ENCODE data around the gene HCRTR1.
"Not testable (repeated sequence)": the region's sequence is repeated elsewhere in the genome, so short reads cannot be mapped to it uniquely, and the experiment has no call there.

The HCRTR1 gene

DNA sequence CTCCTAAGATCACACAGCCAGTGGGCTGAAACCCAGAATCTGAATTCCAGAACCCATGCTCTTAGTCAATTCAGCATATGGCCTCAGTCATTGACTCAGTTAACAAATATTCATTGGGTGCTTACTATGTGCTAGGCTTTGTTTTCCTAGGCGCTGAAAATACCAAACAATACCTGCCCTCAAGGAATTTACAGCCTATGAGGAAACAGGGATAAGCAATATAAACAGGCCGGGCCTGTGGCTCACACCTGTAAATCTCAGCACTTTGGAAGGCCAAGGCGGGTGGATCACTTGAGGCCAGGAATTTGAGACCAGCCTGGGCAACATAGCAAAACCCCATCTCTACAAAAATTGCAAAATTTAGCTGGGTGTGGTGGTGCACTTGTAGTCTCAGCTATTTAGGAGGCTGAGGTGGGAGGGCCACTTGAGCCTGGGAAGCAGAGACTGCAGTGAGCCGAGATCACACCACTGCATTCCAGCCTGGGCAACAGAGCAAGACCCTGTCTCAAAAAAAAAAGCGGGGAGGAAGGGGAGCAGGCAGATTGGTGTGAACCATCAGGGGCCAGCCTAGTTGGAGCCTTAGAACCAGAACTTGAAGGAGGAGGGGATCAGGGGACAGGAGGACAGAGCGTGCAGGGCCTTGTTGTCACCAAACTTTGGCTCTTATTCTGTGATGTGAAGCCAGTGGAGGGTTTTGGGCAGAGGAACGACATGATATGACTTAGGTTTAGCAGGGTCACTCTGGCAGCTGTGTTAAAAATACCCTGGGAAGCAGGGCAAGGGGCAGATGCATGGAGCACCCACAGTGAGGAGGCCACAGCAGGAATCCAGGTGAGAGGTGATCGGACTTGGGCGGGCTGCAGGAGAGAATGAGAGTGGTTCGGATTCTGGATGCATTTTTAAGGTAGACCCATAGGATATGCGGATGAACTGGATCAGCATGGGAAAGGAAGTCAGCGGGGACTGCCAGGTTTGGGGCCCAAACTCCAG is 35.4 kb upstream of the HCRTR1 start:
- no peak for DNase-seq (ENCODE audit: low read depth)

DNA sequence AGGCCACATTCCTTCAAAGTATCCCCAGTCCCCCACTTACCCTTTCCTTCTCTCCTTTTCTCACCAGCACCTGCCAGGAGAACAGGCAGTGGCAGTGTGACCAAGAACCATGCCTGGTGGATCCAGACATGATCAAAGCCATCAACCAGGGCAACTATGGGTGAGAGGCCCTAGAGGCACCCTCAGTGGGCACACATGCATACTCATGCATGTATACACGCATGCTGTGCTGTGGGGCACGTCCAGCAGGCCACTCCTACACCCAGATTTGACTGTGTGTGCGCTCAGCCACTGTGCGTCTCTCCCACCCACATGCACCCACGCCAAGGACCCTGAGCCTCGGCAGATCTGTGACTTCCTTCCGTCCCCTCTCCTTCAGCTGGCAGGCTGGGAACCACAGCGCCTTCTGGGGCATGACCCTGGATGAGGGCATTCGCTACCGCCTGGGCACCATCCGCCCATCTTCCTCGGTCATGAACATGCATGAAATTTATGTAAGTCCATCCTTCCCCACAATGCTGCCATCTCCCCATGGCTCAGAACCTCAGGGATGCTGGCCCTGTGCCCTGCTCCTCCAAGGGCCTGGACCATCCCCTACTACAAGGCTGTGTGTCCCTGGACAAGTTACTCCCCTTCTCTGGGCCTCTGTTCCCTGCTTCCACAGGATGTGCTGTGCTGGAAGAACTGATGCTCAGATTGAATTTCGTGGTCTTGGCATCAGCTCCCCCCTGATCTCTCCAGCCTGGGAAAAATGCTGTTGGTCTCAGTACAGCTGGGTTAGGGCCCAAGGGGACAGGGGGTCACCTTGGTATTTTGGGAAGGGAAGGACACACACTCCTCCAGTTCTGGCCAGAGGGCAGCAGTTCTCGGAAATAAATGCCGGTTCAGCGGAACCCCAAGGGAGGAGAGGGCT is 34.2 kb upstream of the HCRTR1 start:
- no peak for DNase-seq (ENCODE audit: low read depth)

DNA sequence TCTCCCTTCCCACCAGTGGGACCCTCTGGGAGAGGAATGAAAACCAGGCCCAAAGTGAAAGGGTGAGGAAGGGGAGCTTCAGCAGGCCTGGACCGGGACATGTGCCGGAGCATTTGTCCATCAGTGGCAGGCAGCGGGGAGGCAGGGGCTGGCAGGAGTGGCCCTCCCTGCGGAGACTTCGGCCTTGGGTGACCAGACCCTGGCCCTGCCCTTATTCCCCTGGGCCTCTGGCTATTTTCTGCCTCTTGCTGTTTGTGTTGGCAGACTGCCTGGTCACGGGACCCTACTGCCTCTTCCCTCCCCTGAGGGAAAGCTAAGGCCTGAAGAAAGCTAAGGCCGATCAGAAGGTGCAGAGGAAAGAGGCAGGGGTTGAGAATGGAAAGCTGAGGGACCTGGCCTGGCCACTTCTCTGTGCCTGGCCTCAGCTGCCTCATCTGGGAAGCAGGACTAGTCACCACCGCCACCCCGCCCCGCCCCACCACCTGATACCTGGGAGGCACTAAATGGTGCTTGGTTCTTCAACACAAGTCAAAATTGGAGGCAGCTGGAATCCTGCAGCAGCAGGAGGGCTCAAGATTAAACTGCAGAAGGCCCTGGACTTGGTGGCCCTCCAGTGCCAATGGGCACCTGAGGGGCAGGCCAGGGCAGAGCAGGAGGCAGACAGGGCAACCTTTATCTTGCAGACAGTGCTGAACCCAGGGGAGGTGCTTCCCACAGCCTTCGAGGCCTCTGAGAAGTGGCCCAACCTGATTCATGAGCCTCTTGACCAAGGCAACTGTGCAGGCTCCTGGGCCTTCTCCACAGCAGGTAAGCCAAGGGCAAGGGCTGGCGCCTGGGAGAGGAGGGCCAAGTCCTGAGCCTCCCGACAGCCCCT is 33.3 kb upstream of the HCRTR1 start:
- no peak for DNase-seq (ENCODE audit: low read depth)

DNA sequence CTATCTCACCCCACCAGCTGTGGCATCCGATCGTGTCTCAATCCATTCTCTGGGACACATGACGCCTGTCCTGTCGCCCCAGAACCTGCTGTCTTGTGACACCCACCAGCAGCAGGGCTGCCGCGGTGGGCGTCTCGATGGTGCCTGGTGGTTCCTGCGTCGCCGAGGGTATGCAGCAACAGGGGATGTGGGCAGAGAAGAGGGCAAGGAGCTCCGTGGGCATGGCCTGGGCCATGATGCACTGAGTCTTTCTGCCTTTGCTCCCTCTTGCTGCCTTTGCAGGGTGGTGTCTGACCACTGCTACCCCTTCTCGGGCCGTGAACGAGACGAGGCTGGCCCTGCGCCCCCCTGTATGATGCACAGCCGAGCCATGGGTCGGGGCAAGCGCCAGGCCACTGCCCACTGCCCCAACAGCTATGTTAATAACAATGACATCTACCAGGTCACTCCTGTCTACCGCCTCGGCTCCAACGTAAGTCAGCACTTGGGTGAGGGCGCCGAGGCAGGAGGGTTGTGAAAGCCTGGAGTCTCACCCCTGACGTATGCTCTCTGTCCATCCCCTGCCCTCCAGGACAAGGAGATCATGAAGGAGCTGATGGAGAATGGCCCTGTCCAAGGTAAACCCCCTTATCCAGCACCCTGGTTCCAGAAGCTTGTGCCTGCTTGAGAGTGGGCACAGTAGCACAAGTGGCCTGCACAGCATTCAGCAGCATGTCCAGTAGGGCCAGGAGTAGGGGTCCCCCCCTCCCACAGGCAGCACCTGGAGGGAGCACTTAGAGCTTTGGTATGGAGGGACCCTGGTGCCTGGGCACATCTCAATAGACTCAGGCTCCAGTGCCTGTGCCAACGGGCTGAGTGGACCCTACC is 32.4 kb upstream of the HCRTR1 start:
- DNase-seq (ENCODE audit: low read depth) = no peak

DNA sequence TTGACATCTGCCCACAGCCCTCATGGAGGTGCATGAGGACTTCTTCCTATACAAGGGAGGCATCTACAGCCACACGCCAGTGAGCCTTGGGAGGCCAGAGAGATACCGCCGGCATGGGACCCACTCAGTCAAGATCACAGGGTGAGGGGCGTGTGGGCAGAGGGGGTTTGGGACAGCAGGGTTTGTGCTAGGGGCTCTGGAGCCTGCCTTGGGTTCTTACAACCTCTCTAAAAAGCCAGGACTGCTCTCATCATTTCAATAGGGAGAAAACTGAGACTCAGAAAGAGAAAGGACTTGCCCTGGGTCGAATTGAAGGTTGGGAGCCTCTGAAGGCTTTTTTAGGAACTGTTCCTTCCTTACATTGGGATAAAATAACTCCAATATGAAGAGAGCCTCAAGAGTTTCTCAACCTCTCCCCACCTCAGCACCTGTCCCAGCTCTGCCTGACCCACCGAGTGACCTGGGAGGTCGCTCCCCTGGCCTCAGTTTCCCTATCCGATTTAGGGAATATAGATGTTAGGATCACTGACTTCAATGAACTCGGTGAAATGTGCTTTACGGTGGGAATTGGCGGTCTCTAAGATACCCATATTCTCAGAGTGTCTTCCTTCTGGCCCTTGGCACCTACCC is 31.6 kb upstream of the HCRTR1 start:
- no peak for DNase-seq (ENCODE audit: low read depth)

DNA sequence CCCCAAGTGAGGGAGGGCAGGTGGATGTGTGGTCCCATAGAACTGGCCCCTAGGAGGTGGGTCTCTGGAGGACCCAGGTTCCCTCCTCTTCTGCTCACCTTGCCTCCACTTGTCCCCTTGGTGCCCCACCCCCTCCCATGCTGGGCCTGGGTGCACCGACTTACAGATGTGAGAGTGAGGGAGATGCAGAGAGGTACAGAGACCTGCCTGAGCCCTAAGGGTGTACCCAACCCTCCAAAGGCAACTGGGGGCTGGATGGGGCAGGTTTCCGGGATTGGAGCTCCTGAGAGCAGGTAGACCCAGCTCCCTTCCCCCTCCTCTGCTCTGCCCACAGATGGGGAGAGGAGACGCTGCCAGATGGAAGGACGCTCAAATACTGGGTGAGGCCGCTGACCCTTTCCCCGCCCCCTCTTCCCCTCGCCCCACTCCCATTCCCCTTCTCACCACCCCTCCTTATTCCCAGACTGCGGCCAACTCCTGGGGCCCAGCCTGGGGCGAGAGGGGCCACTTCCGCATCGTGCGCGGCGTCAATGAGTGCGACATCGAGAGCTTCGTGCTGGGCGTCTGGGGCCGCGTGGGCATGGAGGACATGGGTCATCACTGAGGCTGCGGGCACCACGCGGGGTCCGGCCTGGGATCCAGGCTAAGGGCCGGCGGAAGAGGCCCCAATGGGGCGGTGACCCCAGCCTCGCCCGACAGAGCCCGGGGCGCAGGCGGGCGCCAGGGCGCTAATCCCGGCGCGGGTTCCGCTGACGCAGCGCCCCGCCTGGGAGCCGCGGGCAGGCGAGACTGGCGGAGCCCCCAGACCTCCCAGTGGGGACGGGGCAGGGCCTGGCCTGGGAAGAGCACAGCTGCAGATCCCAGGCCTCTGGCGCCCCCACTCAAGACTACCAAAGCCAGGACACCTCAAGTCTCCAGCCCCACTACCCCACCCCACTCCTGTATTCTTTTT is 30.8 kb upstream of the HCRTR1 start:
- DNase-seq (ENCODE audit: low read depth) = no peak

DNA sequence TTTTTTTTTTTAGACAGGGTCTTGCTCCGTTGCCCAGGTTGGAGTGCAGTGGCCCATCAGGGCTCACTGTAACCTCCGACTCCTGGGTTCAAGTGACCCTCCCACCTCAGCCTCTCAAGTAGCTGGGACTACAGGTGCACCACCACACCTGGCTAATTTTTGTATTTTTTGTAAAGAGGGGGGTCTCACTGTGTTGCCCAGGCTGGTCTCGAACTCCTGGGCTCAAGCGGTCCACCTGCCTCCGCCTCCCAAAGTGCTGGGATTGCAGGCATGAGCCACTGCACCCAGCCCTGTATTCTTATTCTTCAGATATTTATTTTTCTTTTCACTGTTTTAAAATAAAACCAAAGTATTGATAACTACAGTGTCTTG is 30.2 kb upstream of the HCRTR1 start:
- DNase-seq (ENCODE audit: low read depth) = not testable (repeated sequence)

DNA sequence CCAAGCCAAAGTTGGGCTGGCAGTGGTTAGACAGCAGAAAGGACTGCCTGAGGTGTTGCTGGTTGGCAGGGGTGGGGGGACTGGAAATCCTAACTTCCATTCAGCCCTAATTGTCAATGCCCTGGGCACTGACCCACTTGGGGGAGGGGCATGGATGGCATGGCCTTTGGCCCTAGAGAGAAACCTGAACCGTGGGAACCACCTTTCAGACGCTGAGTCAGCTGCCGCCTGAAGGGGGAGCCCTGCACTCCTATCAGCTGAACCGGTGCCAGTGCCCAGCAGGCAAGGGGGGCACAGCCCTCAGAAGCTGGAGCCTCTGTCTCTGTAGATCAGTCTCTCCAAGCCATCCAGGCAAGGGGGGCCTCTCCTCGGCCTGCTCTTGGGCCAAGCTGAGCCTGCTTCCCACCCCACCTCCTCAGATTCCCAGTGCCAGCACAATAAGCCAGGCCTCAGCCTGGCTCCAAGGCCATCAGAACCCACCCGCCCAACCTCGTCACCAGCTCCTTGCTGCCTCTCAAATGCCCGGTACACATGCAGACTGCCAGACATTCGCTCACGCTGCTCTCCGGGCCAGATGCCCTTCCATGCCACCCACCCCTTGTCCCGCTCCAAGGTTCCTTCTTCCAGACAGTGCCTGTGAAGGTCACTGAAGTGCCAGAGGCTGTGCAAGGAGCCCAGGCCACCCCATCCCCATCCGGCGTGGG is 29.6 kb upstream of the HCRTR1 start:
- no peak for DNase-seq (ENCODE audit: low read depth)

DNA sequence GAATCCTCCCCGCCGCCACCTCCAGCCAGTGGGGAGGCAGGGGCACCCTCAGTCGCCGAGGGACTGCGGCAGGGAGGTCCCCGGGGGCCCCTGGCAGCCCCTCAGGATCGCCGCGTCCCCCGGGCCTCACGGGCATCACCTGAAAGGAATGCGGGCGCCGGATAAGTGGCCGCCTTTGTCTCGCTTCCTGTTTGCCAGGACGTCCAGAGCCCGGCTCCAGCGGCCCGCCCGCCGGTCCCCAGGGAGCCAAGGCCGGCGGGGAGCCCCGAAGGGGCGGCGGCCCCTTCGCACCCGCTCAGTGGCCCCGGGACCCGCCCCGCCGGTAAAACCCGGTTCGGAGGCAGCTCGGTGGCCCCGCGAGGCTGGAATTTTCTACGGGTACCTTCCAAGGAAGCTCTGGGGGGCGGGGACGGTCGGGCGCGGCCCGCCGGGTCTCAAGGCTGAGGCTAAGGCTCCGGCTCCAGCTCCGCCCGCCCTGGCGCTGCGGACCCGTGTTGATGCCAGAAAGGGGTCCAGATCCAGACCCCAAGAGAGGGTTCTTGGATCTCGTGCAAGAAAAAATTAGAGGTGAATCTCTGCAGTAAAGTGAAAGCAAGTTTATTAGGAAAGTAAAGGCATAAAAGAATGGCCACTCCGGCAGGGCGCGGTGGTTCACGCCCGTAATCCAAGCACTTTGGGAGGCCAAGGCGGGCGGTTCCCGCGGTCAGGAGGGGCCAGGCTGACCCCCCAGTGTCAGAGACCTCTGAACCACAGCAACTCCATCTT is 28.6 kb upstream of the HCRTR1 start:
- no peak for DNase-seq (ENCODE audit: low read depth)

DNA sequence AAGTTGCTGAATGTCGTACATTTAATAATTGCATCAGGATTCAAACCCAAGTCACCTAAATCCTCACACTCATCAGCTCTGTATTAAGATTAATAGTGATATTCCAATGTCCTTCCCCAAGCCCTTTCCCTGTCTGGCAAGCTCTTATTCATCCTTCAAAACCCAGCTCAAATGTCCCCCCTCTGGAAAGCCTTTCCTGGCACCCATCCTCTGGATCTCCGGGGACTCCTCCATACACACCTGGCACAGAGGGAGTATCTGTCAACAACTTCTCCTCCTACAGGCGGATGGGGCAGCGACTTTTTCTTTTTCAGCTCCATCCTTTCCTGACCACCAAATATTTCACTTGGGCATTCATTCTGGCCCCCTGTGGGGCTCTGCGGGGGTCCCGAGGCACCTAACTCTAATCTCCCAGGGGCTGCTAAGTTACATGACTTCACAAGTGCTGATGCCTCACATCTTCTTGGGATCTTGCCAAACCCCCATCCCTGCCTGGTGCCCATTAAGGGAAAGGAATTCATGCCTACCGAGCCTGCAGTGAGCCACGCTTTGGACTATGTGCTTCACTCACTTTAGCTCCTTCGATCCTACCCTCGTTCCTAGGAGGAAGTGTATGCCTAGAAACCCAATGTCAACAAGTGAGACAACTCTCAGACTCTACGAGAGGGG is 25.9 kb upstream of the HCRTR1 start:
- DNase-seq (ENCODE audit: low read depth) = no peak

DNA sequence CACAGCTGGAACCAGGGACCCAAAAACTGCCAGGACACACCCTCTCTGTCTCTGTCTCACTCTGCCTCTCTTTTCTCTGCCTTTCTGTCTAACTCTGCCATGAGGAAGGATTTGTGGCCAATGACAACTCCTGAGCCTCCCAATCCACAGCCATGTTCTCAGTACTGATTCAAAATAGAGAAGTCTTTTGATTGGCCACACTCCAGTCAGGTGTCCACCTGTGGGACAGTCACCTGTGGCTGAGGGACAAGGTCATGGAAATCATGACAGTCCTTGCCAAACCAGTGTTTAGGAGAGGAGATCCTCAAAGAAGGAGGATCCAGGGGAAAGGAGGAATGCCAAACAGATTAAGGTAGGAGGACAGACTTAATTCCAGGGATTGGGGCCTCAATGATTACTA is 25.4 kb upstream of the HCRTR1 start:
- no peak for DNase-seq (ENCODE audit: low read depth)

DNA sequence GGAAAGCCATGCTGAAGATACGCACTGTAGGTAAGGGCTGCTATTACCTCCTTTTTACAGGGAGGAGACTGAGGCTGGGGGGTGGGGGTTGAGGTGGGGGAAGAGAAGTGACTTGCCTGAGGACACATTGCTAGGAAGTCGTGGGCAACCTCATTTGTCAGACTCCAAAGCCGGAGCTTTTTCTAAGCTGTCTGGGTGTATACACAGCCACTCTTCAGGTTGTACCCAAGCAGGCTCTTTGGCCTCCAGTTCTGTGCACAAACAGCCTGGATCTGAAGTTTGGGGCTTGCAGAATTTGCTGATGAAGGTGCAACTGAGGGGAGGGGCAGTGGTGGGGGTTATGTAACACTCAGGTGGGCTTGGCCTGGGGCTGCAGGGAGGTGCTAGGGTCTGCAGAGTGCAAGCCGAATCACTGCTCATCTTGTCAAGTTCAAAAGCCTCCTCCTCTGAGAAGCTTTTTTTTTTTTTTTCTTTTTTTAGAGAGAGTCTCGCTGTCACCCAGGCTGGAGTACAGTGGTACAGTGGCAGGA is 24.3 kb upstream of the HCRTR1 start:
- DNase-seq (ENCODE audit: low read depth) = no peak

DNA sequence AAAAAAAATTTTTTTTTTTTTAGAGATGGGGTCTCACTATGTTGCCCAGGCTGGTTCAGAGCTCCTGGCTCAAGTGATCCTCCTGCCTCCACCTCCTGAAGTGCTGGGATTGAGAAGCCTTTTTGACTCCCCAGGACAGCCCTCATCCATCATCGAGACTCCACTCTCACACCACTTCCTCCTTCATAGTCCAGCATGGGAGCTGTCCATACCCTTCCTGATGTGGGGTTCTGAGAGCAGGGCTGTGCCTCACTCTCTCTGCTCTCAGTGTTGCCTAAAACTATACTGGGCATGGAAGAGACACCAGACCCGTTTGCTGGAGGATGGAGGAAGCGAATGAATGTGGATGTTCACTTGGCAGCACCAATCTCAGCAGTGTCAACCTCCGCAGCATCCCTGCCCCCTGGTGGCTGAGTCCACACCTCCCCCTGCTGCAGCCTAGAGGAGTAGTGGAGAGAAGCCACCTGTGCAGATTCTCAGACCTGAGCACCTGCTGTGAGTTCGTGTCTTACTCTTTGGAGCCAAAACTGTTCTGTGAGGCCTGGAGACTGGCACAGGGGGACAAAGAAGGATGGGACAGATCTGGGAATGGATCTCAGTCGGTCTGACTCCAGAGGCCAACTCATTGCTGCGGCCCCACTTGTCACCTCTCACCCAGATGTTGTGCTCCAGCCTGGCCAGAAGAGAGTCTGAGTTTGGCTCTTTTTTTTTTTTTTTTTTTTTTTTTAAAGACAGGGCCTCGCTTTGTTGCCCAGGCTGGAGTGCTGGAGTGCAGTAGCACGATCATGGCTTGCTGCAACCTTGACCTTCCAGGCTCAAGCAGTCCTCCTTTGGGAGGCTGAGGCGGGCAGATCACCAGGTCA is 23.5 kb upstream of the HCRTR1 start:
- peak; percentile 41 for DNase-seq (ENCODE audit: low read depth)

DNA sequence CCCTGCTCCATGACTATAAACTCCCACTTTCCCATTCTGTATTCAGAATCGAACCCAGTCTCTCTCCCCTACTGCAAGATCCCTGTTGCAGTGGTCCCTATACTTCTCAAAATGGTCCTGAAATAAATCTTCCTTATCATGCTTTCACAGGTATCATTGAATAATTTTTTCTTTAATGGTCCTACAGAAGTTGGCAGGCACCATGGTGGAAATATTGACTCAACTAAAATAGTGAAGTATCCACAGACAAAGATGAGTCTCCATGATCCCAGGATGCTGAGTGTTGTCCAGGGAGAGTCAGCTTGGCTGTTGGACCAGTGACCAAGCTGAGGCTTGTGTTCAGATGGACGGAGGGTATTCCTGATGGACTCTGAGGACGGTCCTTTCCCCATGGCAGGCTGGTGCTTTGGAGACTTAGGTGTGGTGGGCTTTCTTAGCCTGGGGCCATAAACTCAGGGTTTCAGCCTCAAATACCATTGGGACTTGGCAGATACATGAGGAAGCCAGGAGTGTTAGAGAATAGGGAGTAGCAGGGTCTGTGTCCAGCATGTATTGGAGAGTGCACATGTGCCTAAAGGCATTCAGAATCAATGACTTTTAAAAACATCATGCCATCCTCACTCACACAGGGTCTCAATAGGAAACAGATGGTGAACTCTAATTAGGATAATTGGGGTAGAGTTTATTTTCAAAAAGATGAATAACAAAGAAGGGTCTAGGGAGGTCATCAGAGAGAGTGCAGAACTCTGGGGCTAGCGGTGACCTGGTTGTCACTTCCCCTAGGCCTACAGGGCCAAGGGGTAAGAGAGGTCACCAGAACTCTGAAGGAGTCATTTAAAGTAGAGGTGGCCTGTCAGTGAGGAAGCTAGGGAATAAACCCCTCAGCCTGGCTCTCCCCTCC is 21.4 kb upstream of the HCRTR1 start:
- no peak for DNase-seq (ENCODE audit: low read depth)

DNA sequence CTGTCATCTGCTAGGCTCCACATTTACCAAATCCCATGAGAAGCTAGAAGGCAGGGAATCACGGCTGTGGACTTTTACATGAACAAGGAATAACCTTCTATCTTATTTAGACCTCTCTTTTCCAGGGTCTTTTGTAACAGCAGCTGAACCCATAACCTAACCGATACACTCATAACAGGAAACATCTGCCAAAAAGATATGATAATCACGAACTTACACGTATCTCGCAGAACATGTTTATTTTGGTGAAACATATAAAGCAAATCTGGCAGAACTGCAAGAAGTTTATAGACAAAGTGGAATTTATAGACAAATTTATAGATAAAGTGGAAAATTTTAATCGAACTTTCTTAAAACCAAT is 20.8 kb upstream of the HCRTR1 start:
- DNase-seq (ENCODE audit: low read depth) = no peak
